HAP-1 (cell line): ENCODE results near the gene TNFSF11.

Experiments
- DNase-seq, 2 experiments: peaks; one replicate each; pipeline ENCODE4 v3.0.0-alpha.2; 2016 to 2020; ENCODE audit warnings: low spot score in 2 of 2
- H3K27me3 ChIP-seq: fragments of 250-450 bp; sonication (Bioruptor Pico); 2 replicates; pipeline ENCODE4 v1.5.1; 2020; ENCODE audit warnings: low read depth, mild to moderate bottlenecking, moderate library complexity
- H3K36me3 ChIP-seq: fragments of 250-450 bp; sonication (Bioruptor Pico); replicated peaks from 2 replicates; pipeline ENCODE4 v1.5.1; 2020; ENCODE audit warnings: mild to moderate bottlenecking
- H3K4me1 ChIP-seq: fragments of 250-450 bp; sonication (Bioruptor Pico); 2 replicates; pipeline ENCODE4 v1.5.1; 2020; ENCODE audit warnings: mild to moderate bottlenecking
- H3K4me3 ChIP-seq: fragments of 250-450 bp; sonication (Bioruptor Pico); 2 replicates; pipeline ENCODE4 v1.5.1; 2020; ENCODE audit warnings: mild to moderate bottlenecking, moderate library complexity
- H3K9me3 ChIP-seq: fragments of 250-450 bp; sonication (Bioruptor Pico); 2 replicates; pipeline ENCODE4 v1.5.1; 2020; ENCODE audit warnings: mild to moderate bottlenecking, moderate library complexity
- in situ Hi-C: fragments of 300-500 bp; cut with MboI; formaldehyde crosslinking; loops from 3 replicates; pipeline ENCODE4 v1.14.3; 2020; ENCODE audit warnings: low sequenced_read_pairs, inconsistent platforms, mixed read lengths

The TNFSF11 gene

GRCh38 chr13:42607546-42607945, 33.6 kb downstream of the TNFSF11 start:
- no peaks in the 10 kb centered on the region for H3K9me3 ChIP-seq
- DNase-seq: no peak
- peaks cover 2% of the 10 kb centered on the region; the same call in 1 of the 2 replicates for H3K27me3 ChIP-seq
- H3K4me1 ChIP-seq: no peaks in the 10 kb centered on the region
- in situ Hi-C loops: no loop called here
- no peaks in the 10 kb centered on the region for H3K36me3 ChIP-seq
- H3K4me3 ChIP-seq: no peak overlapping the region

- peaks cover 2% of the 10 kb centered on the region; the same call in 1 of the 2 replicates for H3K27me3 ChIP-seq
- in situ Hi-C loops: no loop called here
- no peak for DNase-seq
- no peaks in the 10 kb centered on the region for H3K36me3 ChIP-seq
- H3K4me1 ChIP-seq: no peaks in the 10 kb centered on the region
- no peak overlapping the region for H3K4me3 ChIP-seq
- no peaks in the 10 kb centered on the region for H3K9me3 ChIP-seq
Observed at GRCh38 chr13:42610649-42611048, 36.7 kb downstream of the TNFSF11 start.

DNA sequence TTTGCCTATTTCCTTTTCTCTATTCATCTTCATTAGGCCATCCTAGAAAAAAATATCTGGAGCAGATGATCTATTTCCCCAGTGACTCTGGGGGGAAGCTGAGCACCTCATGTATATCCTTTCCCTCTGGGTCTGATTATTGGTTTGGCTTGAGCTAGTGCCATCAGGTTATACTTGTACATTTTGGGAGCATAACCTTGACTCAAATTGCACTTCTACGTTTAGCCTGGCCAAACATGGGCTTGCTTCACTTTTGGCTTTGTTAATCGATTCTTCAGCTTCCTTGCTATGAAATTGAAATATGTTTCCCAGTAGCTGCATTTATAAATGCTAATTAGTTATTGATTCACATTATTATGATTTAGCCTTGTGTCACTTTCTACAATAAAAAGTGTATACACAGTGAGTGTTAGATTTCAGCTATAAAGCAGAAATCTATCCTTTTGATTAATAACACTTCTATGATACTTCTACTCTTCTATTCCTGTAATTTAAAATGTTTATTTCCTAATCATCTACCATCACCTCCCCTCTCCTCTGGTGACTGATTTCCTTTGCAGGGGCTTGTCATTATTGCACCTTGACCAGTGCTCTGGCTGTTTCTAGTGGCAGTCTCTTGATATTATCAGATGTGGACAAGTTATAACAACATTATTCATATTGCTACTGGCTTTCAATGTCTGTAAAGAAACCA, 37.3 kb downstream of the TNFSF11 start:
- in situ Hi-C loops: no loop called here
- no peaks in the 10 kb centered on the region for H3K9me3 ChIP-seq
- H3K27me3 ChIP-seq: peaks cover 2% of the 10 kb centered on the region; the same call in 1 of the 2 replicates
- no peaks in the 10 kb centered on the region for H3K36me3 ChIP-seq
- no peak overlapping the region for H3K4me3 ChIP-seq
- DNase-seq: no peak
- no peaks in the 10 kb centered on the region for H3K4me1 ChIP-seq

GRCh38 chr13:42612021-42612765, 38.2 kb downstream of the TNFSF11 start:
- Histone ChIP-seq H3K4me1 (no peaks in the 10 kb centered on the region), H3K4me3 (no peak overlapping the region), H3K27me3 (peaks cover 2% of the 10 kb centered on the region; the same call in 1 of the 2 replicates), H3K9me3 (no peaks in the 10 kb centered on the region), H3K36me3 (no peaks in the 10 kb centered on the region)
- in situ Hi-C loops: no loop called here
- no peak for DNase-seq

- DNase-seq: no peak
- no peaks in the 10 kb centered on the region for H3K36me3 ChIP-seq
- no peaks in the 10 kb centered on the region for H3K27me3 ChIP-seq
- in situ Hi-C loops: no loop called here
- no peaks in the 10 kb centered on the region for H3K4me1 ChIP-seq
- no peaks in the 10 kb centered on the region for H3K9me3 ChIP-seq
- no peak overlapping the region for H3K4me3 ChIP-seq
Observed at GRCh38 chr13:42614436-42615035, 40.6 kb downstream of the TNFSF11 start.

- no peaks in the 10 kb centered on the region for H3K27me3 ChIP-seq
- H3K4me3 ChIP-seq: no peak overlapping the region
- in situ Hi-C loops: no loop called here
- no peaks in the 10 kb centered on the region for H3K9me3 ChIP-seq
- no peaks in the 10 kb centered on the region for H3K36me3 ChIP-seq
- DNase-seq: no peak
- no peaks in the 10 kb centered on the region for H3K4me1 ChIP-seq
Observed at GRCh38 chr13:42615691-42616090, 41.7 kb downstream of the TNFSF11 start.

DNA sequence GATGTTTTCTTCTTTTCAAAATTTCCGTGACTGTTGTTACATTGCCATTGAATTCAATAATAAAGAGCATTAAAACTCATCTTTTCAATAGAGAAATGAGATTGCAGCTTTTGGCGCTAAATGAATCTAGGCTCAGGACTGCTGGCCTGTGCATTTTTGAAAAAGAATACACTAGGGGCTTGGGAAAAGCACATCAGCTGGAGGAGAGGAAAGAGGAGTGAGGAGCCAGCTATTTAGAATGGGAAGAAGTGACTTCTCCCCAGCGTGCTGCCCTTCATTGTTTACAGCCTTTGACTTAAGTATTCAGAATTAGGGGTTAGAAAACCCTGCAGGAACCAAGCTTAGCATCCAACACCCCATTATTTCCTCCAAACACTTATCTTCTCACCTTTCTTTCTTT, 43.3 kb downstream of the TNFSF11 start:
- Histone ChIP-seq H3K4me3 (no peak overlapping the region), H3K4me1 (no peaks in the 10 kb centered on the region), H3K36me3 (no peaks in the 10 kb centered on the region), H3K27me3 (no peaks in the 10 kb centered on the region), H3K9me3 (no peaks in the 10 kb centered on the region)
- no peak for DNase-seq
- in situ Hi-C loops: no loop called here

GRCh38 chr13:42623916-42624315, 50.0 kb downstream of the TNFSF11 start:
- Histone ChIP-seq H3K36me3 (no peaks in the 10 kb centered on the region), H3K27me3 (no peaks in the 10 kb centered on the region), H3K4me3 (no peak overlapping the region), H3K4me1 (no peaks in the 10 kb centered on the region), H3K9me3 (no peaks in the 10 kb centered on the region)
- in situ Hi-C loops: no loop called here
- no peak for DNase-seq

- no peaks in the 10 kb centered on the region for H3K36me3 ChIP-seq
- H3K4me1 ChIP-seq: no peaks in the 10 kb centered on the region
- no peak overlapping the region for H3K4me3 ChIP-seq
- DNase-seq: no peak
- in situ Hi-C loops: no loop called here
- H3K27me3 ChIP-seq: no peaks in the 10 kb centered on the region
- H3K9me3 ChIP-seq: no peaks in the 10 kb centered on the region
Observed at GRCh38 chr13:42625611-42626010, 51.7 kb downstream of the TNFSF11 start.

GRCh38 chr13:42626176-42626860, 52.4 kb downstream of the TNFSF11 start:
- no peaks in the 10 kb centered on the region for H3K4me1 ChIP-seq
- DNase-seq: no peak
- in situ Hi-C loops: no loop called here
- H3K27me3 ChIP-seq: no peaks in the 10 kb centered on the region
- no peak overlapping the region for H3K4me3 ChIP-seq
- H3K9me3 ChIP-seq: no peaks in the 10 kb centered on the region
- H3K36me3 ChIP-seq: no peaks in the 10 kb centered on the region

DNA sequence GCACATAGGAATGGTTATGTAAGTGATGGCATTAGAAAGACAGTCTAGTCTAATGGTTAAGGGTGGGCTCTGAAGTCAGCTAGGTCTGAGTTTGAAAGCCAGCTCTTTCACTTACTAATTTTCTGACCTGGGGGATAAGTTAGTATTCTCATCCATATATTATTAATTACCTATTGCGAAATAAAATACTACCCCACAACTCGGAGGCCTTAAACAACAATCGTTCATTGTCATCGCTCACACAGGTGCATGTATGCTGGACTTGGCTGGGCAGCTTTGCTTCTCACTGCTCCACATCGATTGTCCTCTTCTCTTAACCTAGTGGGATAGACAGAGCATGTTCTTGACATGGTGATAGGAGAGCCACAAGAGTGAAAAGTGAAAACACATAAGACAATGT, 54.7 kb downstream of the TNFSF11 start:
- Histone ChIP-seq H3K4me3 (no peak overlapping the region), H3K27me3 (no peaks in the 10 kb centered on the region), H3K9me3 (no peaks in the 10 kb centered on the region), H3K4me1 (no peaks in the 10 kb centered on the region), H3K36me3 (no peaks in the 10 kb centered on the region)
- in situ Hi-C loops: no loop called here
- DNase-seq: no peak

DNA sequence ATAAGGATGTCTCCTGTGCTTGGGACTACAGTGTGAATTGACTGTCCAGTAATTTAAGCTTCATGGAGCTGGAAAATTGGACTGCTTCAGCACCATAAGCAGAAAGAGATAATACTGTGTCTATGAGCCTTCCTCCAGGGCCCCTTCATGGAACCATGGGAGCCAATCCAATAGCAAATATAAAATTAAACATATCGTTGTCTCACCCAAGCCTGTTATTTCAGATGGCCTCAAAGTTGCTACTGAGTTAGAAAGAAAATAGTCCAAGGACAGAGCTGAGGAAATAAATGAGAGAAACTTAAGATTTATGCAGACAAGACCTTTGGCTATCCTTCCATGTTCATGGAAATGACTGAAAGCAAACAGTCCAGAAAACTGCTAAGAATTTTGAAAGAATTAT, 57.2 kb downstream of the TNFSF11 start:
- H3K36me3 ChIP-seq: no peaks in the 10 kb centered on the region
- no peaks in the 10 kb centered on the region for H3K9me3 ChIP-seq
- no peaks in the 10 kb centered on the region for H3K4me1 ChIP-seq
- DNase-seq: no peak
- H3K27me3 ChIP-seq: 0 out of 2 replicates have a peak, but pooled peaks cover 6% of the 10 kb centered on the region
- no peak overlapping the region for H3K4me3 ChIP-seq
- in situ Hi-C loops: no loop called here

GRCh38 chr13:42633495-42633894, 59.5 kb downstream of the TNFSF11 start:
- Histone ChIP-seq H3K36me3 (no peaks in the 10 kb centered on the region), H3K27me3 (0 out of 2 replicates have a peak, but pooled peaks cover 6% of the 10 kb centered on the region)

More at GRCh38 chr13:42633495-42633894, 59.5 kb downstream of the TNFSF11 start:
- DNase-seq: no peak
- Histone ChIP-seq H3K4me1 (no peaks in the 10 kb centered on the region), H3K9me3 (no peaks in the 10 kb centered on the region), H3K4me3 (no peak overlapping the region)
- in situ Hi-C loops: no loop called here
